Thoracic aorta (tissue), 2 donors: Measurements from ENCODE around the gene TOGARAM1. TPM values are rescaled to one million over a fixed set of nuclear protein-coding genes. Genes with fewer than 3 reads are reported as not detected.

Source experiments
- ATAC-seq: fragments of 150-250 bp; one replicate; pipeline ENCODE4 v1.8.0; 2017; ENCODE audit warnings: low read depth; ENCODE audit not compliant: insufficient number of reproducible peaks, low FRiP score
- DNase-seq: peaks from one replicate; pipeline ENCODE4 v3.0.0-alpha.2; 2020; ENCODE audit warnings: low spot score
- H3K27ac ChIP-seq, 2 donors: fragments of 200-600 bp; sonication (generic); 1 replicate in 1 of 2; 2 replicates in 1 of 2; pipeline ENCODE4 v1.5.1; 2016; ENCODE audit warnings: mild to moderate bottlenecking in 2 of 2, moderate library complexity in 2 of 2
- H3K27me3 ChIP-seq: fragments of 200-600 bp; sonication (generic); replicated peaks from 2 replicates; pipeline ENCODE4 v1.6.0; 2016; ENCODE audit warnings: mild to moderate bottlenecking; ENCODE audit not compliant: insufficient read depth
- H3K36me3 ChIP-seq: fragments of 200-600 bp; sonication (generic); one replicate; pipeline ENCODE4 v1.5.1; 2016
- H3K4me1 ChIP-seq, 2 donors: fragments of 200-600 bp; sonication (generic); 1 replicate in 1 of 2; 2 replicates in 1 of 2; pipeline versions ENCODE4 v1.5.1 to v1.6.0; 2016; ENCODE audit warnings: low read depth in 2 of 2, mild to moderate bottlenecking in 1 of 2; ENCODE audit not compliant: control insufficient read depth in 1 of 2
- H3K4me3 ChIP-seq: fragments of 200-600 bp; sonication (generic); 2 replicates; pipeline ENCODE4 v1.5.1; 2016; ENCODE audit warnings: mild to moderate bottlenecking
- H3K9me3 ChIP-seq: fragments of 200-600 bp; sonication (generic); 2 replicates; pipeline ENCODE4 v1.5.1; 2016
- CTCF ChIP-seq: fragments of 200-600 bp; sonication (generic); IDR thresholded peaks from one replicate; pipeline ENCODE4 v1.5.1; 2019; ENCODE audit warnings: antibody characterized with exemption
- total RNA-seq, 2 donors: library from RNA; depleted of rRNA; stranded (reverse); fragments of >200 nt; gene quantifications; one replicate each; pipeline versions ENCODE4 v1.1.0 to v1.2.3, GENCODE V29; 2016

Gene TOGARAM1
- total RNA-seq, 2 donors from 2014 or later = 8.5 to 32.0 TPM

- Histone ChIP-seq H3K4me1 (peaks cover 0 to 5% of the 10 kb centered on the region in 2 donors), H3K4me3 (no peak overlapping the region), H3K27me3 (no peaks in the 10 kb centered on the region), H3K27ac (no peak overlapping the region), H3K36me3 (peaks cover 17% of the 10 kb centered on the region), H3K9me3 (no peaks in the 10 kb centered on the region)
- DNase-seq (no peak), ATAC-seq (no peak)
- no peak for TF ChIP-seq CTCF
These were observed 17.9 kb upstream of the TOGARAM1 start for GRCh38 chr14:44944107-44944506.

- DNase-seq (no peak), ATAC-seq (no peak)
- TF ChIP-seq CTCF = no peak
- H3K4me1 ChIP-seq = peaks cover 0 to 5% of the 10 kb centered on the region in 2 donors
- no peaks in the 10 kb centered on the region for H3K27me3 ChIP-seq
- H3K4me3 ChIP-seq = no peak overlapping the region
- H3K9me3 ChIP-seq = no peaks in the 10 kb centered on the region
- peaks cover 17% of the 10 kb centered on the region for H3K36me3 ChIP-seq
- no peak overlapping the region for H3K27ac ChIP-seq
These were observed 16.7 kb upstream of the TOGARAM1 start for GRCh38 chr14:44945264-44945663.

- DNase-seq (no peak), ATAC-seq (no peak)
- H3K36me3 ChIP-seq = peaks cover 5% of the 10 kb centered on the region
- no peak overlapping the region for H3K4me3 ChIP-seq
- no peaks in the 10 kb centered on the region for H3K27me3 ChIP-seq
- no peaks in the 10 kb centered on the region for H3K9me3 ChIP-seq
- TF ChIP-seq CTCF = no peak
- no peak overlapping the region for H3K27ac ChIP-seq
- no peaks in the 10 kb centered on the region for H3K4me1 ChIP-seq
These were observed 10.9 kb upstream of the TOGARAM1 start for GRCh38 chr14:44951051-44951450.

GRCh38 chr14:44952391-44953110, 9.4 kb upstream of the TOGARAM1 start:
- H3K27me3 ChIP-seq = no peaks in the 10 kb centered on the region
- ATAC-seq (no peak), DNase-seq (no peak)
- H3K9me3 ChIP-seq = no peaks in the 10 kb centered on the region
- no peak overlapping the region for H3K27ac ChIP-seq
- H3K4me3 ChIP-seq = no peak overlapping the region
- H3K36me3 ChIP-seq = no peaks in the 10 kb centered on the region
- no peak for TF ChIP-seq CTCF
- H3K4me1 ChIP-seq = peaks cover 1 to 9% of the 10 kb centered on the region in 2 donors

- peaks cover 19 to 27% of the 10 kb centered on the region in 2 donors for H3K4me1 ChIP-seq
- TF ChIP-seq CTCF = no peak
- ATAC-seq (no peak), DNase-seq (no peak)
- no peak overlapping the region for H3K4me3 ChIP-seq
- H3K27ac ChIP-seq = no peak overlapping the region
- no peaks in the 10 kb centered on the region for H3K27me3 ChIP-seq
- H3K9me3 ChIP-seq = no peaks in the 10 kb centered on the region
- no peaks in the 10 kb centered on the region for H3K36me3 ChIP-seq
These were observed 7.2 kb upstream of the TOGARAM1 start for GRCh38 chr14:44954750-44955149.
